ENCODE measurements around the gene MPRIP.

DNA sequence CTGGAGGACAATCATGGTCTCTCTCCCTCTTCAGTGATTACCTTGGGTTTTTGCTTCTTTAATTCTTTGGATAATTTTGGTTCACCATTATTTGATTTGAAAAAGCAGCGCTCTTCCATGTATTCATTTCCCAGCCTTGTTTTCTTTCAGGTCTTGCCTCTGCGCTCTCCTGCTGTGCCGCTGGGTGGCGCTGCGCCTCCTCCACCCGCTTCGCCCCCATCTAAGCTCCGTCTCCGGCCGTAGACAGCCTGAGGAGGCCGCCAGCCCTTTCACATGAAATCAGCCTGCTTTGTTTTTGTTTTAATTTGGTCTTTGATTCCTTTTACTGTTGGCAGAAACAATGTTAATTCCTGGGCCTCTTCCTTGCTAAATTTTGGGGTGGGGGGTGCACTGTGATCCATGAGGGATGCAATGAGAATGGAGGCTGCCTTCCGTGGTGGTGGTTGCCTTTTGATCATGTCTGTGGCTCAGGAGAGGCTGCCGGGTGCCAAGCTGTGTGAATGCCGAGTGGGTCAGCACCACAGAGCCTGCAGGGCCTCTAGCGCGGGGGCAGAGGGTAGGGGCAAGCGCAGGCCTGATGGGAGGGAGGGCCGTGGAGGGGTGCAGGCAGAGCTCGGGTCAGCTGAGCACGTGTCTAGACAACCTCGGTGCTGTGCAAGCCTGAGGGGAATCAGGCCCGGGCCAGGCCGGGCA lies 99.7 kb downstream of the MPRIP start:
- TF ChIP-seq, protein P1, sequence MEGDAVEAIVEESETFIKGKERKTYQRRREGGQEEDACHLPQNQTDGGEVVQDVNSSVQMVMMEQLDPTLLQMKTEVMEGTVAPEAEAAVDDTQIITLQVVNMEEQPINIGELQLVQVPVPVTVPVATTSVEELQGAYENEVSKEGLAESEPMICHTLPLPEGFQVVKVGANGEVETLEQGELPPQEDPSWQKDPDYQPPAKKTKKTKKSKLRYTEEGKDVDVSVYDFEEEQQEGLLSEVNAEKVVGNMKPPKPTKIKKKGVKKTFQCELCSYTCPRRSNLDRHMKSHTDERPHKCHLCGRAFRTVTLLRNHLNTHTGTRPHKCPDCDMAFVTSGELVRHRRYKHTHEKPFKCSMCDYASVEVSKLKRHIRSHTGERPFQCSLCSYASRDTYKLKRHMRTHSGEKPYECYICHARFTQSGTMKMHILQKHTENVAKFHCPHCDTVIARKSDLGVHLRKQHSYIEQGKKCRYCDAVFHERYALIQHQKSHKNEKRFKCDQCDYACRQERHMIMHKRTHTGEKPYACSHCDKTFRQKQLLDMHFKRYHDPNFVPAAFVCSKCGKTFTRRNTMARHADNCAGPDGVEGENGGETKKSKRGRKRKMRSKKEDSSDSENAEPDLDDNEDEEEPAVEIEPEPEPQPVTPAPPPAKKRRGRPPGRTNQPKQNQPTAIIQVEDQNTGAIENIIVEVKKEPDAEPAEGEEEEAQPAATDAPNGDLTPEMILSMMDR (IDR thresholded peaks at IDR 0.05), result peak in 5 of 7 experiments; percentile 22 to 74 (median 57)
- TF ChIP-seq POLR2AphosphoS5 (IDR thresholded peaks at IDR 0.05) (no peak), POLR2A (IDR thresholded peaks at IDR 0.05) (no peak)
